Mucosa of rectum (tissue), 2 donors: ENCODE data around the gene USP24.

Experiments used
- H3K27ac ChIP-seq, 2 donors: one replicate each; pipeline ENCODE4 v1.7.0; 2013; ENCODE audit warnings: inconsistent platforms in 2 of 2, low read depth in 2 of 2, low read length in 2 of 2
- H3K27me3 ChIP-seq, 2 donors: one replicate each; pipeline ENCODE4 v1.7.0; 2013; ENCODE audit warnings: low read length in 2 of 2; ENCODE audit not compliant: control insufficient read depth in 2 of 2, insufficient read depth in 2 of 2
- H3K36me3 ChIP-seq, 2 donors: one replicate each; pipeline ENCODE4 v1.7.0; 2013; ENCODE audit warnings: low read length in 2 of 2; ENCODE audit not compliant: control insufficient read depth in 2 of 2, insufficient read depth in 2 of 2
- H3K4me1 ChIP-seq, 2 donors: one replicate each; pipeline ENCODE4 v1.7.0; 2013; ENCODE audit warnings: low read length in 2 of 2, mild to moderate bottlenecking in 1 of 2; ENCODE audit not compliant: control insufficient read depth in 2 of 2, insufficient read depth in 2 of 2
- H3K4me3 ChIP-seq, 2 donors: one replicate each; pipeline ENCODE4 v1.7.0; 2013; ENCODE audit warnings: low read length in 2 of 2
- H3K9ac ChIP-seq, 2 donors: one replicate each; pipeline ENCODE4 v1.7.0; 2013; ENCODE audit warnings: low read length in 2 of 2, low read depth in 1 of 2, mild to moderate bottlenecking in 1 of 2
- H3K9me3 ChIP-seq, 2 donors: one replicate each; pipeline ENCODE4 v1.7.0; 2013; ENCODE audit warnings: low read length in 2 of 2; ENCODE audit not compliant: control insufficient read depth in 2 of 2
- donor health status: healthy.
- donor health status: Normal muscosa, but diverticular disease.

Gene USP24

GRCh38 chr1:55134152-55134808 is 80.9 kb downstream of the USP24 start:
- H3K36me3 ChIP-seq = peaks cover 75% of the 10 kb centered on the region in 2 donors

GRCh38 chr1:55131801-55132200 is 83.4 kb downstream of the USP24 start:
- H3K36me3 ChIP-seq = peaks cover 69 to 70% of the 10 kb centered on the region in 2 donors

More at GRCh38 chr1:55134152-55134808, 80.9 kb downstream of the USP24 start:
- Histone ChIP-seq H3K27ac (no peak overlapping the region), H3K9ac (no peak overlapping the region), H3K27me3 (no peaks in the 10 kb centered on the region), H3K4me1 (no peaks in the 10 kb centered on the region), H3K9me3 (no peaks in the 10 kb centered on the region), H3K4me3 (no peak overlapping the region)

GRCh38 chr1:55131218-55131617 is 83.9 kb downstream of the USP24 start:
- H3K9me3 ChIP-seq = no peaks in the 10 kb centered on the region
- H3K36me3 ChIP-seq = peaks cover 68 to 69% of the 10 kb centered on the region in 2 donors

More at GRCh38 chr1:55131801-55132200, 83.4 kb downstream of the USP24 start:
- Histone ChIP-seq H3K9ac (no peak overlapping the region), H3K27ac (no peak overlapping the region), H3K9me3 (no peaks in the 10 kb centered on the region), H3K4me3 (no peak overlapping the region), H3K27me3 (no peaks in the 10 kb centered on the region), H3K4me1 (no peaks in the 10 kb centered on the region)

GRCh38 chr1:55129194-55129728 is 85.9 kb downstream of the USP24 start:
- peaks cover 72 to 74% of the 10 kb centered on the region in 2 donors for H3K36me3 ChIP-seq

More at GRCh38 chr1:55131218-55131617, 83.9 kb downstream of the USP24 start:
- Histone ChIP-seq H3K27me3 (no peaks in the 10 kb centered on the region), H3K9ac (no peak overlapping the region), H3K4me3 (no peak overlapping the region), H3K27ac (no peak overlapping the region), H3K4me1 (no peaks in the 10 kb centered on the region)

GRCh38 chr1:55128418-55128995 is 86.7 kb downstream of the USP24 start:
- H3K4me1 ChIP-seq = no peaks in the 10 kb centered on the region
- no peak overlapping the region for H3K4me3 ChIP-seq
- H3K27ac ChIP-seq = no peak overlapping the region
- no peak overlapping the region for H3K9ac ChIP-seq
- H3K27me3 ChIP-seq = no peaks in the 10 kb centered on the region
- H3K9me3 ChIP-seq = no peaks in the 10 kb centered on the region
- H3K36me3 ChIP-seq = peaks cover 71 to 77% of the 10 kb centered on the region in 2 donors

More at GRCh38 chr1:55129194-55129728, 85.9 kb downstream of the USP24 start:
- Histone ChIP-seq H3K4me1 (no peaks in the 10 kb centered on the region), H3K9me3 (no peaks in the 10 kb centered on the region), H3K27me3 (no peaks in the 10 kb centered on the region), H3K27ac (no peak overlapping the region), H3K4me3 (no peak overlapping the region), H3K9ac (no peak overlapping the region)

GRCh38 chr1:55127827-55128343 is 87.3 kb downstream of the USP24 start:
- Histone ChIP-seq H3K9ac (no peak overlapping the region), H3K4me1 (no peaks in the 10 kb centered on the region), H3K4me3 (no peak overlapping the region), H3K9me3 (no peaks in the 10 kb centered on the region), H3K36me3 (peaks cover 72 to 79% of the 10 kb centered on the region in 2 donors), H3K27ac (no peak overlapping the region), H3K27me3 (no peaks in the 10 kb centered on the region)

- Histone ChIP-seq H3K27me3 (no peaks in the 10 kb centered on the region), H3K4me1 (no peaks in the 10 kb centered on the region), H3K36me3 (peaks cover 70 to 80% of the 10 kb centered on the region in 2 donors), H3K9me3 (no peaks in the 10 kb centered on the region), H3K27ac (no peak overlapping the region), H3K9ac (no peak overlapping the region), H3K4me3 (no peak overlapping the region)
Measured at GRCh38 chr1:55124470-55124869, 90.7 kb downstream of the USP24 start.

GRCh38 chr1:55120538-55120937 is 94.6 kb downstream of the USP24 start:
- no peaks in the 10 kb centered on the region for H3K9me3 ChIP-seq
- peaks cover 56 to 70% of the 10 kb centered on the region in 2 donors for H3K36me3 ChIP-seq
- H3K9ac ChIP-seq = no peak overlapping the region
- H3K27me3 ChIP-seq = no peaks in the 10 kb centered on the region
- H3K27ac ChIP-seq = no peak overlapping the region
- H3K4me1 ChIP-seq = no peaks in the 10 kb centered on the region
- H3K4me3 ChIP-seq = no peak overlapping the region

- no peak overlapping the region for H3K27ac ChIP-seq
Measured at GRCh38 chr1:55118651-55119329, 96.4 kb downstream of the USP24 start.

GRCh38 chr1:55117941-55118340 is 97.2 kb downstream of the USP24 start:
- H3K27me3 ChIP-seq = no peaks in the 10 kb centered on the region
- H3K36me3 ChIP-seq = peaks cover 33 to 49% of the 10 kb centered on the region in 2 donors
- H3K27ac ChIP-seq = no peak overlapping the region
- H3K4me1 ChIP-seq = no peaks in the 10 kb centered on the region
- H3K9ac ChIP-seq = no peak overlapping the region
- H3K4me3 ChIP-seq = no peak overlapping the region
- H3K9me3 ChIP-seq = no peaks in the 10 kb centered on the region

More at GRCh38 chr1:55118651-55119329, 96.4 kb downstream of the USP24 start:
- Histone ChIP-seq H3K9ac (no peak overlapping the region), H3K9me3 (no peaks in the 10 kb centered on the region), H3K36me3 (peaks cover 41 to 55% of the 10 kb centered on the region in 2 donors), H3K4me1 (no peaks in the 10 kb centered on the region), H3K27me3 (no peaks in the 10 kb centered on the region), H3K4me3 (no peak overlapping the region)
